Activated naive CD4-positive, alpha-beta T cell treated with anti-CD3 and anti-CD28 coated beads, Interleukin-2, amount 50 U/mL, for 16 hours (primary cell): ENCODE results near the gene CFAP44.
A peak's percentile ranks its signal among the peaks of the same experiment; 100 is the strongest.
"Not testable (repeated sequence)": the region's sequence is repeated elsewhere in the genome, so short reads cannot be mapped to it uniquely, and the experiment has no call there.

Experiments
- DNase-seq: peaks from one replicate; pipeline ENCODE4 v3.0.0-alpha.2; 2020

CFAP44 gene, protein sequence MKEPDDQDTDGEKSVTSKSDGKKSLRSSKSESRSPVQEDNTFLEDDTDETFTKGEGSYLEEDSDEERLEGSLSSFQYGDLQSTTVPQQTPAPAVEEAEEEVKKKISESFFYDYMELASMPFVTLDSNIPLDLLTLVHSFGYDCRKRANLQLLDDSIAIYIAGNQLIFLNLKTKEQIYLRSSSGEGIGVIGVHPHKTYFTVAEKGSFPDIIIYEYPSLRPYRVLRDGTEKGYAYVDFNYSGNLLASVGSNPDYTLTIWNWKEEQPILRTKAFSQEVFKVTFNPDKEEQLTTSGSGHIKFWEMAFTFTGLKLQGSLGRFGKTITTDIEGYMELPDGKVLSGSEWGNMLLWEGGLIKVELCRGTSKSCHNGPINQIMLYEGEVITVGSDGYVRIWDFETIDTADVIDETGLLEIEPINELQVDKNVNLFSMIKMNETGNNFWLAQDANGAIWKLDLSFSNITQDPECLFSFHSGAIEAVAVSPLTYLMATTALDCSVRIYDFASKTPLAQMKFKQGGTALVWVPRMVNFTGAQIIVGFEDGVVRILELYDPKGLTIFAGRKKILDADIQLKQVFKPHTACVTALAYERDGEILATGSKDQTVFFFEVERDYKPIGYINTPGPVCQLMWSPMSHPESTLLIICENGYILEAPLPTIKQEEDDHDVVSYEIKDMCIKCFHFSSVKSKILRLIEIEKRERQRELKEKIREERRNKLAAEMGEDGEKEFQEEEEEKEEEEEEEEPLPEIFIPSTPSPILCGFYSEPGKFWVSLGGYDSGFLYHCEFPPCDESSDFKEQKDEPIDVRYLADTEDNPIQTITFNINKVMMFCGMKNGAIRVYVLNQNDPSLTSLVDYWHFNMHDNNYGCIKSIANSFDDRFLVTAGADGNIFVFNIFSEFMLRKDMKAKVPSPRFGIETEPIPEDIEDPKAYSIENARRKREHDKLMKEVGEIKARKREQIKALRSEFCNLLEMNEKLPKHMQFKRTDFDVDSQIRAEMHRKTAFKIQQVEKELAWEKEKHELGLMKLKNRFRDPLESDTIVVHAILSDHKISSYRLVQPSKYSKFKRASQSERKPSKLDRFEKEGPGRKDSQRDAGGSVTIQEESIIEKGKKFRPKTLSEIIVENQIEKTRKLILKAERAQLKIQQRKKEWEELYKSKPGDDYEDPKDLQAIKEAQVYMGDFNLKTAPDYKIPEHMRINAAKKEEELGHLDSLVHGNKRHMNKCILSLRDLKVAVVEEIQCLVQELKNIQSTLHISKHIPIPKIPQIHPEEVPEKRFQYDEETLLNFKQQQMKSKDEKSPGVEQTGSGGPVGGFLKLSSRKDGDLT (N-terminal part only)

GRCh38 chr3:113441051-113441770, at the start of gene CFAP44:
Gene CFAP44, minus strand, starts transcription at chr3:113441493. Its CDS starts 7,829 bp downstream, at chr3:113433664.
- DNase-seq: peak; percentile 47

DNA sequence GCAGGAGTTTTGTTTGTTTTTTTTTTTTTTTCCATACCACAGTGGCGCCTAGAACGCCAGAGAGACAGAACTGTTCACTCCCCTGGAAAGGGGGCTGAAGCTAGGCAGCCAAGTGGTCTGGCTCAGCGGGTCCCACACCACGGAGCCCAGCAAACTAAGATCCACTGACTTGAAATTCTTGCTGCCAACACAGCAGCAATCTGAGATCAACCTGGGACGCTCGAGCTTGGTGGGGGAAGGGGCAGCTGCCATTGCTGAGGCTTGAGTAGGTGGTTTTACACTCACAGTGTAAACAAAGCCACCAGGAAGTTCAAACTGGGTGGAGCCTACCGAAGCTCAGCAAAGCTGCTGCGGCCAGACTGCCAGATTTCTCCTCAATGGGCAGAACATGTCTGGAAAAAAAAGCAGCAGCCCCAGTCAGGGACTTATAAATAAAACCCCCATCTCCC, 43.9 kb upstream of the CFAP44 start:
- peak; percentile 12 for DNase-seq

DNA sequence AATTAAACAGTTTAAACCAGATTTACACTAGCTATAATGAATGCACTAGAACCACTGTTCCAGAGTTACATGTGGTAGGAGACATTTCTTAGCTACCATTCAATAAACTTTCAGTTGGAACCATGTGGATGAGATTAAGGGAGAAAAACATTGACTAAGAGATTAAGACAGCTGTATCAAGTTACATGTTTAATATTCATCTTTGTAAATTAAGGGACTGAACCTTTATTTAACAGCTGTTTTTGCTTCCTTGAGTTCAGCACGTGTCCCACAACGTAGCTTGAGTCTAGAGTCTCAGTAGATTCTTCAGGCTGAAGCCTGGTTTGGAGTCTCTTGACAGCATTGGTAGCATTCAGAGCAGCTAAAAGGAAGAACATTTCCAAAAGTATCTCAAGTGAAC, 27.2 kb upstream of the CFAP44 start:
- no peak for DNase-seq

GRCh38 chr3:113461488-113461887, 20.2 kb upstream of the CFAP44 start:
- no peak for DNase-seq

DNA sequence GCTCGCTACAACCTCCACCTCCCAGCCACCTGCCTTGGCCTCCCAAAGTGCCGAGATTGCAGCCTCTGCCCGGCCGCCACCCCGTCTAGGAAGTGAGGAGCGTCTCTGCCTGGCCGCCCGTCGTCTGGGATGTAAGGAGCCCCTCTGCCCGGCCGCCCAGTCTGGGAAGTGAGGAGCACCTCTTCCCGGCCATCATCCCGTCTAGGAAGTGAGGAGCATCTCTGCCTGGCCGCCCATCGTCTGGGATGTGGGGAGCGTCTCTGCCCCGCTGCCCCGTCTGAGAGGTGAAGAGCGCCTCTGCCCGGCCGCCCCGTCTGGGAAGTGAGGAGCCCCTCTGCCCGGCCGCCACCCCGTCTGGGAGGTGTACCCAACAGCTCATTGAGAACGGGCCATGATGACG, 17.3 kb upstream of the CFAP44 start:
- DNase-seq: not testable (repeated sequence)

DNA sequence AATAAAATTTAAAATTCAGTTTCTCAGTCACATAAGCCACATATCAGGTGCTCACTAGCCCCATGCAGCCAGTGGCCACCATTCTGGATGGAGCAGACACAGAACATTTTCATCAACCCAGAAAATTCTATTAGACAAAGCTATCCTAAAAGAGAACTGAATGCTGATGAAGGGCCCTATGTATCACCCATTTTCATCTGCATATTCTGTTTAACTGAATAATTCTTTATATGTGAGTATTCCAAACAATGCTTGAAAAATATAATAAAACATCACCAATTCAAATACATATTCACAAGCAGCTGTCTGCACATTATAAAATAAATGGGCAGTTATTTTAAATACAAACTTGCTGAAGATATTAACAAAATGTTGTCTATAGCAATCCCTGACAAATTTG, 14.2 kb upstream of the CFAP44 start:
- DNase-seq: no peak

DNA sequence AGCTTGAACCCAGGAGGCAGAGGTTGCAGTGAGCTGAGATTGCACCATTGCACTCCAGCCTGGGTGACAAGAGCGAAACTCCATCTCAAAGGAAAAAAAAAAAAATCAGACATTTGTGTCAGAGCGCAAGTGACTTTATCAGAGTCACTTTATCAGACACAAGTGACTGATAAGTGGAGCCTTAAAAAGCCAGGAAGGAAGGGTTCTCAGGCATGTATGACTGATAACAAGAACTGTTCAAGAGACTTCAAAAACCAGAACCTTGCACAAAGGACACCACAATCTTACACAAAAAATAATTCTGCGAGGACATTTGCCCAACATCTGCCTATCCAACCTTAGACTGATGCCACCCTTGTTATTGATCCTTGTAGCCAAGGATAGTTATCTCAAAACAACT, 13.3 kb upstream of the CFAP44 start:
- DNase-seq: no peak

DNA sequence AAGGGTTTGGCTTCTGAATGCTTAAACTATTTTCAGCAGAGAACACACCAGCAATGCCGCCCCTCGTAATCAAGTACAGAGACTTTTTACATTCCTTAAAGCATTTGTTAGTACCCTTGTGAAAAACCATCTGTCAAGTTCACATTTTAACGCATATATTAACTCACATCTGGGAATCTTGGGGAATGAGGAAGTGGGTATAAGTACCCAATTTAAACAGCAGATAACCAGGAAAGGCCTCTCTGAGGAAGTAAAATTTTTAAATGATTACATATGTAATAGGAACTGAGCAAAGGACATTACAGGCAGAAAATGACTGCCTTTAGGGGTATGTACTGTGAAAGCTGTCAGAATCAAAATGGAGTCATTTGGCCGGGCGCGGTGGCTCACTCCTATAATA, 12.8 kb upstream of the CFAP44 start:
- no peak for DNase-seq

DNA sequence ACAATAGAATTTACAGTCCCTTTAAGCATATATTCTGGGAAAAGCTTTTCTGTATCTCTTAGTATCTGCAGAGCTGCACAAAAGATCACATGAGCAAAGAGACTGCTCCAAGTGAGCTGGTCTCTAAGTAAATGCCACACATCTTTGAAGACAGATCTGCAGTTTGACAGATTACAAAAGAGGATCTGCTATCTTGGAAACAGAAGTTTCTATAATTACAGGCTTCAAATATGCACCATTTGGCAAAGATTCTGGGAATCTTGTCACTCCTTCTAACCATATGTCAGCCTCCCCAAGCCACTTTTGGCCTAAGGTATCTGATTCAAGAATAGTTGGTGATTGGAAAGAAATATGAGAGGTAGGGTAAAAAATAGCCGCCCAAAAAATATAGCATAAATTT, 9.6 kb upstream of the CFAP44 start:
- DNase-seq: no peak

DNA sequence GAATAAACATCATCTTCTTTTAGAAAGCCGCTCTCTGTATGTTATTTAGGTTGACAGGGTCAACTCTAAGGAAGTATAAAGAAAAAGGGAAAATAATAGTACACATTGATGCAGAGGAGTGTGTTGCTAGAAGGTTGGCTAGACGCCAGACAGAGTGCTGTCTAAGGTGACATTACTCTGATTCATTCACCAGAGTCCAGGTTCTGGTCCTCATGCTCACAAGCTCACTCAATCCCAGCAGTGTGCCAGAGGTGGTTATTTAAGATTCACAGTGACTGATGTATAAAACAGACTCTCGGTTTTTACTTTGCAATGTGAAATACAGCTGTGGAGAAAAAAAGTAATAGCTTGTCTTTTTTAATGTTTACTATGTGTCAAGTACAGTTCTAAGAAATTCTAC, 1.7 kb downstream of the CFAP44 start:
- no peak for DNase-seq

- DNase-seq: no peak
These were observed 3.1 kb downstream of the CFAP44 start for GRCh38 chr3:113438224-113438623.

DNA sequence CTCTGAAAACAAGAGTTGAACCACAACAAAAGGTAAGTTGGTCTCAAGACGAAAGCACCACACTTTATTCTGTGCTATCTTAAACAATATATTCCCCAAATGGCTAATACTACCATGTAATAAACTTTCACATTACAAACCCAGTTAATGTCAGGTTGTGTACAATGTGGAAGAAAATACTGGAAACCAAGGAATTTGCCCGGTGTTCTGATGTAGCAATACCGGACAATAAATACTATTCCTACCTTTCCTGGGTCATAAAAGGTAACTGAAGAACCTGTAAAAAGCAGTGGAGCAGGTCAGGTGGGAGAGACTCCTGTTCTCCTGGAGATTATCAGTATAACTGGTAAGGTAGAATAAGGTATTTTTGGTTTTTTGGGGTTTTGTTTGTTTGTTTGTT, 3.9 kb downstream of the CFAP44 start:
- no peak for DNase-seq

GRCh38 chr3:113436809-113437208, 4.5 kb downstream of the CFAP44 start:
- no peak for DNase-seq

- DNase-seq: no peak
These were observed 9.5 kb downstream of the CFAP44 start for GRCh38 chr3:113431811-113432210.

DNA sequence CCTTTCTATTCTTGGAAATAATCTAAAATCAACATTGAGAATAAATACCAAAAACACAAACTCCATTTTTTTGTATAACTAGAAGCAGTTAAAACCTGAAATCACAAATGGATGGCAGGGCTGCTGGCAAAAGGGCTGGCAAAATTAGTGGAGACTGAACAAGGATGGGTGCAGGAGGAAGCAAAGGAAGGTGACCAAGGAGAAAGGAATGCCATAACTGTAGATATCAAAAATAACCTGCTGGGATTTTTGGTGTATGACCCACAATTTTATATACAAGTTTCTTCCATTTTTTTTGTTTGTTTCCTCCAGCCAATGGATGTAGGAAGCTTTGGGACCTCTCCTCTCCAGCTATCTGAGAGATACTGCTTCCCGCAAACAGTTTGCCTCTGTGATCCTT, 12.7 kb downstream of the CFAP44 start:
- no peak for DNase-seq

DNA sequence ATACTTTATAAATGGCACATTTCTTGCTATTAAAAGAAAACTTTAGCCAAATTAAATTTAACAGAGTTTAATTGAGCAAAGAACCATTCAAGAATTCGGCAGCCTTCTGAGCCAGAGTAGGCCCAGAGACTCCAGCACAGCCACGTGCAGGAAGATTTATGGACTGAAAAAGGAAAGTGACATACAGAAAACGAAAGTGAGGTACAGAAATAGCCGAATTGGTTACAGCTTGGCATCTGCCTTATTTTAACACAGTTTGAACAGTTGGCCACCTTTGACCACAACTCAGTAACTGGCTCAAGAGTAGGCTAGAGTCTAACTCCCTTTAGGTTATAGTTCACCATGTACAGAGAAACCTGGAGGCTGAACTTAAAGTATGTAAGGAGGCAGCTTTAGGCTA, 17.6 kb downstream of the CFAP44 start:
- no peak for DNase-seq

GRCh38 chr3:113421082-113421481, 20.2 kb downstream of the CFAP44 start:
- no peak for DNase-seq

- no peak for DNase-seq
These were observed 31.6 kb downstream of the CFAP44 start for GRCh38 chr3:113409676-113410075.

- DNase-seq: no peak
These were observed 36.1 kb downstream of the CFAP44 start for GRCh38 chr3:113405180-113405579.

GRCh38 chr3:113404637-113405036, 36.7 kb downstream of the CFAP44 start:
- DNase-seq: no peak
